GM12892 (cell line): Measurements from ENCODE around the gene AKTIP.
A peak's percentile ranks its signal among the peaks of the same experiment; 100 is the strongest.
"Not testable (repeated sequence)": the region's sequence is repeated elsewhere in the genome, so short reads cannot be mapped to it uniquely, and the experiment has no call there.

Experiments
- DNase-seq: peaks from one replicate; pipeline ENCODE4 v3.0.0; 2011; ENCODE audit not compliant: insufficient read length
- FAIRE-seq: peaks from 2 replicates; lab custom pipeline; 2011; peaks lifted over from hg19 to GRCh38; lab: Jason Lieb, UNC
- POLR2A ChIP-seq: IDR thresholded peaks from 2 replicates; pipeline ENCODE4 v1.6.1; 2011; ENCODE audit warnings: low read depth, low read length, control low read depth
- POLR2AphosphoS5 ChIP-seq: IDR thresholded peaks from 2 replicates; pipeline ENCODE4 v1.6.1; 2011; ENCODE audit warnings: low read depth, low read length, control low read depth
- TAF1 ChIP-seq: IDR thresholded peaks from 2 replicates; pipeline ENCODE4 v1.6.1; 2011; ENCODE audit warnings: low read depth, mild to moderate bottlenecking, control low read depth, low read length, borderline replicate concordance

The AKTIP gene

GRCh38 chr16:53530046-53530445, 27.0 kb upstream of the AKTIP start:
- FAIRE-seq (no peak), DNase-seq (no peak)
- TF ChIP-seq POLR2A (no peak), POLR2AphosphoS5 (no peak), TAF1 (no peak)

GRCh38 chr16:53529513-53529912, 26.5 kb upstream of the AKTIP start:
- TF ChIP-seq TAF1, result no peak
- no peak for DNase-seq
- FAIRE-seq, result no peak

GRCh38 chr16:53528797-53529196, 25.8 kb upstream of the AKTIP start:
- TF ChIP-seq POLR2AphosphoS5, result no peak
- no peak for TF ChIP-seq POLR2A
- TF ChIP-seq TAF1, result no peak
- no peak for FAIRE-seq

GRCh38 chr16:53523971-53524548, 21.1 kb upstream of the AKTIP start:
- FAIRE-seq (no peak), DNase-seq (no peak)
- TF ChIP-seq POLR2A, result no peak
- TF ChIP-seq POLR2AphosphoS5, result no peak
- TF ChIP-seq TAF1, result no peak

More at GRCh38 chr16:53528797-53529196, 25.8 kb upstream of the AKTIP start:
- DNase-seq, result no peak

- DNase-seq (no peak), FAIRE-seq (no peak)
- TF ChIP-seq POLR2AphosphoS5, result no peak
- TF ChIP-seq TAF1, result no peak
Observed at GRCh38 chr16:53523126-53523804, 20.3 kb upstream of the AKTIP start.

GRCh38 chr16:53519417-53520091, 16.5 kb upstream of the AKTIP start:
- TF ChIP-seq POLR2AphosphoS5 (no peak), POLR2A (no peak), TAF1 (no peak)
- FAIRE-seq (no peak), DNase-seq (no peak)

- DNase-seq (peak; percentile 64), FAIRE-seq (peak; percentile 99)
- TF ChIP-seq POLR2A, result peak; percentile 85
- TF ChIP-seq POLR2AphosphoS5, result peak; percentile 88; the same call in 1 of the 2 replicates
- TF ChIP-seq TAF1, result 0 out of 2 replicates have a peak, but pooled peaks have one; percentile 11
Observed at GRCh38 chr16:53518550-53519416, 15.8 kb upstream of the AKTIP start.

GRCh38 chr16:53517851-53518250, 14.8 kb upstream of the AKTIP start:
- FAIRE-seq, result no peak
- no peak for DNase-seq
- TF ChIP-seq TAF1, result no peak
- TF ChIP-seq POLR2A, result no peak
- TF ChIP-seq POLR2AphosphoS5, result no peak

GRCh38 chr16:53515811-53516210, 12.8 kb upstream of the AKTIP start:
- TF ChIP-seq POLR2A, result no peak
- TF ChIP-seq POLR2AphosphoS5, result no peak
- TF ChIP-seq TAF1, result no peak
- FAIRE-seq (no peak), DNase-seq (no peak)

- DNase-seq (no peak), FAIRE-seq (no peak)
- no peak for TF ChIP-seq POLR2A
- TF ChIP-seq POLR2AphosphoS5, result no peak
- no peak for TF ChIP-seq TAF1
Observed at GRCh38 chr16:53515259-53515658, 12.2 kb upstream of the AKTIP start.

- DNase-seq, FAIRE-seq: not testable (repeated sequence)
Observed at GRCh38 chr16:53512795-53513194, 9.8 kb upstream of the AKTIP start.
